Renal cortex interstitium (tissue), 11 donors: ENCODE results near the gene NCOA5. TPM values are rescaled to one million over a fixed set of nuclear protein-coding genes. Genes with fewer than 3 reads are reported as not detected.

Experiments used
- DNase-seq, 11 donors: peaks; one replicate each; pipeline ENCODE4 v3.0.0-alpha.2; 2013; ENCODE audit warnings: low read depth in 9 of 11, low spot score in 4 of 11; ENCODE audit errors: extremely low read depth in 1 of 11
- polyA plus RNA-seq, 3 donors: library from polyadenylated mRNA; unstranded; fragments of 120-200 nt; gene quantifications; one replicate each; pipeline ENCODE4 v1.2.1, GENCODE V29; 2013; ENCODE audit not compliant: insufficient read length in 3 of 3

Gene NCOA5
- polyA plus RNA-seq, 3 donors: 50.8 to 60.5 (median 57.0) TPM

- no peak for DNase-seq
These were observed 77.9 kb downstream of the NCOA5 start for GRCh38 chr20:46011631-46012482.

Other genes with a start within 250 kb of the NCOA5 start
- 10 to 100 TPM; 19.2 to 31.3 (median 25.3) TPM for gene ACOT8, start 232.6 kb downstream of the NCOA5 start, polyA plus RNA-seq
- gene ZSWIM3, start 232.3 kb downstream of the NCOA5 start, polyA plus RNA-seq: 1 to 10 TPM; 5.1 to 5.5 (median 5.2) TPM
- gene ZSWIM1, start 208.7 kb downstream of the NCOA5 start, polyA plus RNA-seq: 10 to 100 TPM; 15.3 to 18.9 (median 16.6) TPM
- gene SPATA25, start 202.3 kb downstream of the NCOA5 start, polyA plus RNA-seq: 1 to 10 TPM; 2.7 to 7.2 (median 3.5) TPM
- gene NEURL2, start 198.8 kb downstream of the NCOA5 start, polyA plus RNA-seq: 1 to 10 TPM; 4.7 to 9.8 (median 7.5) TPM
- 100 to 1,000 TPM; 120 to 166 (median 127) TPM for gene CTSA, start 198.6 kb downstream of the NCOA5 start, polyA plus RNA-seq
- gene PLTP, start 177.8 kb downstream of the NCOA5 start, polyA plus RNA-seq: 100 to 1,000 TPM; 115 to 141 (median 141) TPM
- 10 to 100 TPM; 44.7 to 52.7 (median 44.9) TPM for gene PCIF1, start 155.3 kb downstream of the NCOA5 start, polyA plus RNA-seq
- gene ZNF335, start 117.8 kb downstream of the NCOA5 start, polyA plus RNA-seq: 10 to 100 TPM; 10.4 to 18.5 (median 14.4) TPM
- under 1 TPM; 0.45 to 0.89 (median 0.61) TPM for gene MMP9, start 81.1 kb downstream of the NCOA5 start, polyA plus RNA-seq
- 1 to 10 TPM; 1.5 to 2.6 (median 2.5) TPM for gene SLC12A5, start 60.7 kb downstream of the NCOA5 start, polyA plus RNA-seq
- 1 to 10 TPM; 4.1 to 5.7 (median 5.3) TPM for gene CD40, start 28.4 kb upstream of the NCOA5 start, polyA plus RNA-seq
- gene CDH22, start 218.5 kb upstream of the NCOA5 start, polyA plus RNA-seq: under 1 TPM in 1 of 3 donors, not detected in 2; 0.04 TPM